GM19193 (cell line): ENCODE results near the gene NMRK2.

Experiments
- POLR2A ChIP-seq: IDR thresholded peaks from 4 replicates; pipeline ENCODE4 v1.6.1; 2011; ENCODE audit not compliant: insufficient read depth, insufficient read length; ENCODE audit errors: extremely low read depth

Gene NMRK2

DNA sequence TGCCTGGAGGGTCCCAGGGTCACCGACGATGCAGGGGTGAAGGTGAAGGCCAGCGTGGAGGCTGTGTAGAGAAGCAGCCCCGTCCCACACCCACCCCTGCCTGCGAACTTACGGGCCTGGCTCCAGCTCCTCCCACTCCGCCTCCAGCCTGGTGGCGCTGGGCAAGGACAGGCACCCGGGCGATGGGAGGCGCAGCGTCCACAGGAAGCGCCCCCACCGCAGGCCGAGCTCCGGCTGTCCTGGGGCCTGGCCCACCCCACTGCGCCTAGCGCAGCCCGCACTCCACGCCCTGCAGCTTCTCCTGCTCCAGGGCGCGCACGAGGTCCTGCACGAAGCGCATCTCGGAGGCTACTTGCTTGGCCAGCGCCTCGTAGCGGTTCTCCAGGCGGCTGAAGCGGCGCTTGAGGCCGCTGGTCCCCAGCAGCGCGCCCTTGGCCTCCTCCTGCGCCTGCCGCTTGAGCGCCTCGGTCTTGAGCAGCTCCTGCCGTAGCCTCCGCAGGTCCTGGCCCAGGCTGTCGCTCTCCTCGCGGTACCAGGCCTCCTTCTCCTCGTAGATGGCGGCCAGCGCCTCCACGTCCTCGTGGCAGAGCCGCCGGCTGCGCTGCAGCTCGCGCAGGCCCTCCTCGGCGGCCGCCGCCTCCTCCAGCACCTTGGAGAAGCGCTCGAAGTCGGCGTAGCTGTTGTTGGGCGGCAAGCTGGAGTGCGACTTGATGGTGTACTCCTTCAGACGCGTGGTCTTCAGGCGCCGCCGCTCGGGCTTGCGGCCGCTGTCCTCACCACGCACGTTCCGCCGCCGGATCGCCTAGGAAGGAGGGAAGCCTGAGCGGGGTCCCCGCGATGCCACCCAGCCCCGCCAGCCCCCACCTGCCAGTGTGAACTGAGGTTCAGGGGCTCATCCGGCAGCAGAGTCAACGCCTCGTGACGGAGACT lies 26.2 kb downstream of the NMRK2 start:
- no peak for TF ChIP-seq POLR2A

DNA sequence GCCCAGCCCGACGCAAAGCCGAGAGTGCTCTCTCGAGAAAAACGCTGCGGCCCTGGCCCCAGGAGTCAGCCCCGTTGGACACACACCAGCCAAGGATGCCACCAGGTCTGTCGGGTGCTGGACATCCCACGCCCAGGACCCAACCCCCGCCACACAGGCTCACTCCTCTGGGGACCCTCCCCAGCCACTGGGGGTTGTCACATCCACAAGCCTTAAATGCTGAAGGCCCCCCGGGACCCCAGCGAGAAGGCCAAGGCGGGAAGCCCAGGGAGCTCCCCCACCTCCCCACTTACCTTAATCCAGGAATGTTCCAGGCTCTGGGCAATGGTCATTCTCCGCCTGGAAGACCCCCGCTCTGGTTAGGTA lies 26.9 kb downstream of the NMRK2 start:
- TF ChIP-seq POLR2A, result no peak

DNA sequence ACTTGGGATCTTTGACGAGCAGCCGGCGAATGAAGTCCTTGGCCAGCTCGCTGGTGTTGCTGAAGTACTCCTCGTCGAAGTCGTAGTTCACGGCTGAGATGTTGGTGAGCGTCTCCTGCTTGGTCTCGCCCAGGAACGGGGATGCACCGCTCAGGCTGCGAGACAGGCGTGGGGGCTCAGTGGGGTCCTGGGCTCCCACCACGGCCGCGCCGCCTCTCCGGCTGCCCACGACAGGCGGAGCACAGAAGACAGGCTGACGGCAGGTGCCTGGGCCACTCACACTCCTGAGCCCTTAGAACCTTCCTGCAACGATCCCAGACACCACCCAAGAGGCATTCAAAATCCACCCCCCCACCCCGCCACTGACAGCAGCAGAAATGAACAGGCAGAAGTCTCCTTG lies 28.1 kb downstream of the NMRK2 start:
- TF ChIP-seq POLR2A, result no peak

DNA sequence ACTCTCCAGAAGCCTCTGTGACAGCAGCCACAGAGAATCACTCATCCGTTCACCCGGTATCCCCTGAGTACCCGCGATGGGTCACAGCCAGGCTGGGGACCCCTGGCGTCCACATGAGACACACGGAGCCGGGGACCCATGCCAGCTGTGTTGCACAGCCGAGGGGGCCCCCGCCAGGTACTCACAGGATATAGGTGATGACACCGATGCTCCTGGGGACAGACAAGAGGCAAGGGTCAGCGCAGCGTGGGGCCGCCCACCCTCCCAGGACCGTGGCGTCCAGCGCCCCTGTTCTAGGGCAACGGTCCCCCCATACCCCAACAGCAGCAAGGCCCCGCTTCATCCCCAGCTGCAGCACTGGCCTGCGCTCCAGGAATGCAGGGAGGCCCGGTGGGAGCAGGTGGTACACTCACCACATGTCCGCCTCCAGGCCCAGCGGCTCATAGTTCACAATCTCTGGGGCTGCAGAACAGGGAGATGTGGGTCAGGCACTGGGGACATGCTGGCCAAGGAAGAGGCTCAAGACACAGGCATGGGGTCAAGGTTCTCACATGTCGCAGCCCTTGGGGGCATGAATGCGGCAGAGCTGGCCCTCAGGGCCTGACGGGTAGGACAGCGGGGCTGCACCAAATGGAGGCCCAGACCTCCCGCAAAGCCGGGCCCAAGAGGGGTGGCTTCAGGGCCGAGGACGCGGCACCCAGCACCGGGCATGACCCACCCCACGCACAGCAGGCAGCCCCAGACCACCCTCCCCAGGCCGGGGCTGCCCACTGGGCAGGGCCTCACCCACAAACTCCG lies 30.8 kb downstream of the NMRK2 start:
- no peak for TF ChIP-seq POLR2A

DNA sequence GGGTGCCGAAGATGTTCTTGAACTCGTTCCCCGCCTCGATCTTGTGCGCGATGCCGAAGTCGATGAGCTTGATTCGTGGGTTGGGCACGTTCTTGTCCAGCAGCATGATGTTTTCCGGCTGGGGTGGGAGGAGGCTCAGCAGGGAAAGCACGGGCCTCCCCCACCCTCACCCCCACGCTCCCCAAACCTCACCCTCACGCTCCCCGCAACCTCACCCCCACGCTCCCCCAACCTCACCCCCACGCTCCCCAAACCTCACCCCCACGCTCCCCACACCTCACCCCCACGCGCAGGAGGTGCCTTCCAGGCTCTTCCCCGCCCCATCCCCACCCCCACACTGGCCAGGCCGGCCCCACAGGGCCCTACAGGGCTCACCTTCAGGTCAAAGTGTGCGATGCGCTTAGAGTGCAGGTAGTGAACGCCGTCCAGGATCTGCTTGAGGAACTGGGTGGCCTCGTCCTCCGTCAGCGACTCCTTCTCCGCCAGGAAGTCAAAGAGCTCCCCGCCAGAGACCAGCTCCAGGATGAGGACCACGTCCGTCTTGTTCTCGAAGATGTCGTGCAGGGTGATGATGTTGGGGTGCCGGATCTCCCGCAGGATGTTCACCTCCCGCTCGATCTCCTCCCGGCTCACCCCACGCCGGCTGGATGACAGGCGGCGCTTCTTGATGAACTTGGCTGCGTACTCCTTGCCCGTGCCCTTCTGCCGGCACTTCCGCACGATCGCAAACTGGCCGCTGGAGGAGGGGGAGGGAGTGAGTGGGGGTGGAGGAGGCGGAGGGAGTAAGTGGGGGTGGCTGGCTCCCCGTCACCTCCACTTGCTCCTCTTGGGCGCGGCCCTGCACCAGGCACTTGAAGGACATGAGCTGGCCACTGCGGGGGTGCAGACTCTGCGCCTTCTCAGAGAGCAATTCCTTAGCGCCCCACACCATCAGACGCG lies 31.7 kb downstream of the NMRK2 start:
- TF ChIP-seq POLR2A, result no peak

DNA sequence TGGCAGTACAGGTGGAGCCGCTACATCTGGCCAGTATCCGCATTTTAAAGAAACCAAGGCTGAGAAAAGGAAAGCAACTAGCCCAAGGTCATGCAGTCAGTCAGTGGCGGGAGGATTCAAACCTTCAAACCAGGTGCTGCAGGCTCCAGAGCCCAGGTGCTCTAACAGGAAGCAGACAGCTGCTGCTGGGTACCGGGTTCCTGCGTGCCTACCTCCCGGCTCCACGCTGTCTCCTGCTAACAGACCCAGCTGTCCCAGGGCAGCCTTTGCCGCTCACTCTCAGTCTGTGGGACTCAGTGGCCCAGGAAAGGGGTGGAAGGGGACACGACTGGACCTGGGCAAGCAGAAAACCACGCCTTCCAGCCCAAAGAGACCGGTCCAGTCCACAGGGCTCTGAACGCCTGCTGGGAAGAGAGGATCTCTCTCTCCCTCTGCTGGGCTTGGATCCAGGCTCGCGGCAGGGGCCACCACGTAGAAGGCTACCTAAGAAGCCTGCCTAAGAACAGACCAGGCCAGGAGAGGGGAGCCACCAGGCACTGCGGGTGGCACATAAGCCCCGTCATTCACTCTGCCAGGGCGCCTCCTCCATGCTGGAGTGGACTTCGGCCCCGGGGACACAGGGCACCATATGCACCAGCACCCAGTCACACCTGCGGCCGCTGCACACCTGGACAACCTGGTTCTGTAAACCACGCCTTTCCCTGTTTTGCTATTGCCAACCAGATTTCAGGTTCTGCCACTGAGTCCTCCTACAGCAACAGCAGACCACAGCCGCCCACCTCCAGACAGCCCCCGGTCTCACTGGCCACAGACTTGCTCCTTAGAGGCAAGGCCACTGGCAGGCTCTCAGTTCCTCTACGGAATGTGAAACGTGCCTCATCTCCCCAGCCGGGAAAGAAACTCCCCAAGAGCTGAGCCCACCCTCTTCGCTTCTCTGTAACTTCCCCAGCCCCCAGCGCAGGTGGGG lies 33.5 kb downstream of the NMRK2 start:
- no peak for TF ChIP-seq POLR2A

DNA sequence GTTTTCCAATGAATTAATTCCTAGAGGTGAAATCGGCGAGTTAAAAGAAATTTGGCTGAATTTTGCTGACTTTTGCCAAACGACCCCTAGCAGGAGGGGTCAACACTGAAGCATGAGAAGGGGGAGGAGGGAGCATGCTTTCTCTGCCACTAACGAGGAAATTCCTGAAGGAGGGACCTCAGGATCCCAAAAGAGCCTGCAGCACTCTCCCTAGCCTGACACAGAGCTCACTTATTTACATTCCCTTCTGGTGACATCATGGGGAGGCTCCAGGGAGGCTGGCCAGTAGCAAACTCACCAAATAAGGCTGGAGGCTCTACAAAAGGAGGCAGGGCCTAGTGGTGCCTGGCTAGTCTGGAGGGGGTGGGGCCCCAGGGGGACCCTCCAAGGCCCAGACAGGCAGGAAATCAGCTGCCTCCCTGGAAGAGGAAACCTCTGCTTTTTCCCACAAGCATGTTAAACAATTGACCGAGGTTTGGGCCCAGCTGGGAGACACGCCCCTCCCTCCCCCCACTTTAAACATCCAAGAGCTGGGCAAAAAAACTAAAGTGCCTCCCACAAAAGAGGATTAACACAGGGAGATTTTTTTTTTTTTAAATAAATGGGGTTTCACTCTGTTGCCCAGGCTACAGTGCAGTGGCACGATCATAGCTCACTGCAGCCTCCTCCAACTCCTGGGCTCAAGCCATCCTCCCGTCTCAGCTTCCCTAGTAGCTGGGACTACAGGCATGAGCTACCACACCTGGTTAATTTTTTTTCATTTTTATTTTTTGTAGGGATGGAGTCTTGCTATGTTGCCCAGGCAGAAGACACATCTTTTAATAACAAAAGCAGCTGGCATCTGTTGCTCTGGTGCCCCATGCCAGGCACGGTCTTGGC lies 35.9 kb downstream of the NMRK2 start:
- TF ChIP-seq POLR2A, result no peak

DNA sequence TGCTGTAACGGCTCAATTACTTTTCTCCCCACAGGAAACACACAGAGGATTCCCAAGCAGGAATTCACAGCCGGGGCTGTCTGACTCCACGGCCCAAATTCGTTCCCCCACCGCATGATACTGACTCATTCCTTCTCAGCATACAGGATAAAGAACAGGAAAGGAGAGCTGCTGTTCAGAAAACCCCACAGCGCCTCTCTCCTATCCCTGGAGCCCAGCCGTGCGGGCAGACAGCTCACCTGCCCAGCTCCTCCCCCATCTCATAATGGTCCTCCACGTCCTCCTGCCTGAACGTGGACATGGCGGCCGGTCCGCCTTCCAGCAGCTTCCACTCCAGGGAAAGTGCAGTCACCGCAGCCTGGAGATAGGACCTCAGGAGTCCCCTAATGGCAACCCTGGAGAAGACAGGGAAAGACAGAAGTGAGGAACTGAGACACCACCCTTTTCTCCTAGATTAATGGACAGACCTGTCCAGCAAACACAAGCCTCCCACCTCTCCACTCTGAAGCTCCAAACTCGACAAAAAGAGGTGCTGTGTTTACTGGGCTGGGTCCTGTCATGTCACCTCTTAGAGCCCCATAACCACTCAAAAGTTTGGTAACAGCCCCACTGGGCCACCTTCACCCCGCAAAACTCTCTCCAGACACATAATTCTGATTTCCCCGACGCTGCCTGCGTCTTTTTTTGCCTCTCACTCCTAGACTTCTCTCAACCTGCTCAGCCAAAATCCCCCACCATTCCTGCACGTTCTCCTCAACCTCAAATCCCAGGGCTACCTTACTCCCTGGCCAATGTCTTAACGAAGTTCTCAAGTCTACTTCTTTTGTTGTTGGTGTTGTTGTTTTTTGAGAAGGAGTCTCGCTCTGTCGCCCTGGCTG lies 36.8 kb downstream of the NMRK2 start:
- no peak for TF ChIP-seq POLR2A

DNA sequence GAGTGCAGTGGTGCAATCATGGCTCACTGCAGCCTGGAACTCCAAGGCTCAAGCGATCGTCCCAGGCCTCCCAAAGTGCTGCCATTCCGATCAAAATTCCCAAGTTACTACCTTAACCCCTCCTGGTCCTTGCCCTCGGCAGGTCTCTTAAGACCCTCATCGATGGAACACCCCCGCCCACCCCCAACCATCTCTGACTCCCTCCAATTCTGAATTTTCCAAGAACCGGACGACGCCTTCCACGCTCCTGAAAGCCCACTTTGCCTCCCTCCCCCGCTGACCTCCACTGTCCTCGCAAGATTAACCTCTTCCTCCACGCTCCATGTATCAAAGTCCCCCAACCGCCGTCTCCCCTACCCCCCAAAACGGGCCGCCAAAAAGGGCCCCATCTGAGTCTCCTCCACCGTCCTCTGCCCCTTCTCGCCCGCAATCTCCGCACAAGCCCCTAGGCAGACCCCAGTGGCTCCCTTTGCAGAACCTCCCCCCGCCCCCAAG lies 37.5 kb downstream of the NMRK2 start:
- TF ChIP-seq POLR2A, result no peak

DNA sequence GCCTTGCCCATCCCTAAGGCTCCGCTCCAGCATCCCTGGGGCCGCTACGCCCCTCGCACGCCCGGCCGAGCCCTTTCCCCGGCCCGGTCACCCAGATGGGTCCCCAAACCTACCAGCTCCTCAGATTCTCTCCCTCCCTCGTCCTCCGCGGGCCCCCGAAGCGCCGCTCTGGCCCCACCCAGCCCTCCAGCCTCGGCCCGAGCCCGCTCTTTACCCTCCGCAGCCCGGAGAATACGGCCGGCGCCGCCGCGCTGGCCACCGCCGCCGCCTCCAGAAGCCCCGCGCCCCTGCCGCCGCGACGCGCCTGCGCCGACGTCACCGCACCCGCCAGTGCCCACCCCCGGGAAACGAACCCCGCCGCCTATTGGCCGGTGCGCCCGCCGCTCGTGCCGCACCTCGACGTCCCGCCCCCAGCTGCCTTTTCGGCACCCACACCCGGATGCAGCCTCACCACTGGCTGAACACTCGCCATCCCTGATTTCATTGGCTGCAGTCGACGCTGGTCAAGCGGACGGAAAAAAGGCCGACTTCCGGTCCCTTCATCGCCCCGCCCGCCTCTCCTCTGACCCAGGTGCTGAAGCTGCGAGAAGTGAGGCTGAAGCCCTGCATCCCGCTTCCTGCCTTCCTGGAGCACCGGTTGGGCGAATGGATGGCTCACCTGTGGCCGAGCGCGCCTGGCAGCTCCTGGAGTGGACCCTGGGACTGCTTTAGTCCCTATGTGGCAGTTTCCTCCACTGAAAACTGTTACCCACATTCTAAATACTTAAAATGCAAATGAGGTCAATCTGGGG lies 38.1 kb downstream of the NMRK2 start, which contains the start of gene DAPK3:
Gene DAPK3 (minus strand): TSS at position 292 of the 791 bp plus-strand sequence. CDS start 1,364 bp downstream, outside the sequence.
- TF ChIP-seq POLR2A, result peak; percentile 73

DNA sequence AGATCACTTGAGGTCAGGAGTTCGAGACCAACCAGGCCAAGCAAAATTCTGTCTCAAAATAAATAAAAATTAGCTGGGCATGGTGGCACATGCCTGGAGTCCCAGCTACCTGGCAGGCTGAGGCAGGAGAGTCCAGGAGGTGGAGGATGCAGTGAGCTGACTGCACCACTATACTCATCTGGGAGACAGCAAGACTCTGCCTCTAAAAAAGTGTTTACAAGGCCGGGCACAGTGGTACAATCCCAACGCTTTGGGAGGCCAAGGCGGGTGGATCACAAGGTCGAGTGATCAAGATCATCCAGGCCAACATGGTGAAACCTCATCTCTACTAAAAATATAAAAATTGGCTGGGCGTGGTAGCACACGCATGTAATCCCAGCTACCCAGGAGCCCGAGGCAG lies 42.3 kb downstream of the NMRK2 start:
- no peak for TF ChIP-seq POLR2A
